Heart right ventricle (tissue), 16 donors: ENCODE data around the gene TSACC. TPM values are rescaled to one million over a fixed set of nuclear protein-coding genes. Genes with fewer than 3 reads are reported as not detected.
"Not testable (repeated sequence)": the region's sequence is repeated elsewhere in the genome, so short reads cannot be mapped to it uniquely, and the experiment has no call there.

Experiments
- ATAC-seq, 8 donors: fragments of 200-7000 bp; cut with Tn5 transposase; one replicate each; pipeline ENCODE4 v1.9.1; 2020; ENCODE audit warnings: mild to moderate bottlenecking in 8 of 8, moderate library complexity in 8 of 8, moderate number of reproducible peaks in 1 of 8
- DNase-seq, 2 donors: peaks; one replicate each; pipeline ENCODE4 v3.0.0-alpha.2; 2020
- H3K27ac ChIP-seq, 10 donors: fragments of 200-600 bp; sonication (generic) in 2 of 10; one replicate each; pipeline versions ENCODE4 v1.5.0 to v1.8.0; 2020 to 2022; ENCODE audit warnings: mild to moderate bottlenecking in 3 of 10
- H3K27me3 ChIP-seq, 7 donors: fragments of 200-600 bp; one replicate each; pipeline ENCODE4 v1.8.0; 2021 to 2022; ENCODE audit warnings: mild to moderate bottlenecking in 2 of 7
- H3K36me3 ChIP-seq, 9 donors: fragments of 200-600 bp; sonication (generic) in 1 of 9; one replicate each; pipeline versions ENCODE4 v1.5.0 to v1.8.0; 2020 to 2022; ENCODE audit warnings: mild to moderate bottlenecking in 2 of 9
- H3K4me1 ChIP-seq, 9 donors: fragments of 200-600 bp; sonication (generic) in 1 of 9; one replicate each; pipeline versions ENCODE4 v1.5.0 to v1.8.0; 2020 to 2022; ENCODE audit warnings: mild to moderate bottlenecking in 4 of 9
- H3K4me3 ChIP-seq, 10 donors: fragments of 200-600 bp; sonication (generic) in 2 of 10; one replicate each; pipeline versions ENCODE4 v1.5.0 to v1.8.0; 2020 to 2022; ENCODE audit warnings: mild to moderate bottlenecking in 7 of 10, moderate library complexity in 2 of 10
- H3K9me3 ChIP-seq, 11 donors: fragments of 200-600 bp in 10 of 11; sonication (generic) in 2 of 11; one replicate each; pipeline versions ENCODE4 v1.5.0 to v1.8.0; 2013 to 2022; ENCODE audit warnings: mild to moderate bottlenecking in 2 of 11, control low read depth in 1 of 11, moderate library complexity in 1 of 11
- WGBS, 2 donors: extraction: QIAGEN DNeasy Blood & Tissue Kit; methylation state at CpG; one replicate each; pipeline ENCODE4 v1.1.7; 2013; ENCODE audit warnings: inconsistent platforms in 1 of 2; 5-methylcytosine and 5-hydroxymethylcytosine counted together
- intact Hi-C, 10 donors: fragments of 100-400 bp; cut with DNase I; formaldehyde crosslinking; loops; one replicate each; pipeline versions ENCODE4 v1.11.1 to v1.14.2; 2022
- polyA plus RNA-seq, 2 donors: library from polyadenylated mRNA; stranded (reverse); fragments of 200-250 nt; gene quantifications; one replicate each; pipeline ENCODE4 v1.2.3, GENCODE V29; 2013
- total RNA-seq, 10 donors: library from RNA; stranded (reverse); fragmentation: NEBNext Ultra II Directional in 3 of 10; extraction: Animal tissue kit (Norgen Biotek cat#: 25700) in 3 of 10; gene quantifications; one replicate each; pipeline versions ENCODE4 v1.2.1 to v1.2.4, GENCODE V29; 2021 to 2023
- TF ChIP-seq, protein P1 (sequence below), 9 donors: fragments of 200-600 bp; sonication (generic) in 2 of 9; IDR thresholded peaks; one replicate each; pipeline versions ENCODE4 v1.5.0 to v1.8.0; 2021 to 2022; ENCODE audit warnings: antibody characterized with exemption in 9 of 9, mild to moderate bottlenecking in 5 of 9, moderate library complexity in 1 of 9
- donor health status: Arrhythmogenic right ventricular cardiomyopathy.
- donor health status: ischemic (EF 13 %, LVEDD 7.1; RV severe dilation, severe dysfunction).
- donor health status: healthy with polysubstance abuse.
- donor health status: DM: no; HTN: yes; CAD: no.
- donor health status: DM: no; HTN: no; CAD: no.
- donor health status: ischemic (EF 25% LVEDD 6.9; RV normal size, moderate dysfunction).
- donor health status: ischemic (EF 25% LVEDD 5.7; RV mildly dilated, moderate dysfunction).
- donor health status: healthy.
- donor health status: DM: yes; HTN: yes; CAD: no.
- donor health status: Ischemic cardiomyopathy.
- donor health status: ischemic (EF 35%, LVEDD 5.7; RV mildly dilated, moderate dysfunction).
- donor health status: nonischemic (EF 11% LVEDD 7.7; RV severe dilation, severe dysfunction).
- donor health status: DM: yes; HTN: yes; CAD: no.
- donor health status: PGD.
- donor health status: ischemic (EF 29% LVEDD 5.4; RV normal size, mild dysfunction).
- donor health status: nonischemic (EF 23%, LVEDD 6.1; RV moderate dilation, normal function).

The TSACC gene
- total and polyA plus RNA-seq, 12 donors: 0.64 to 0.79 (median 0.66) TPM; not detected in 9

DNA sequence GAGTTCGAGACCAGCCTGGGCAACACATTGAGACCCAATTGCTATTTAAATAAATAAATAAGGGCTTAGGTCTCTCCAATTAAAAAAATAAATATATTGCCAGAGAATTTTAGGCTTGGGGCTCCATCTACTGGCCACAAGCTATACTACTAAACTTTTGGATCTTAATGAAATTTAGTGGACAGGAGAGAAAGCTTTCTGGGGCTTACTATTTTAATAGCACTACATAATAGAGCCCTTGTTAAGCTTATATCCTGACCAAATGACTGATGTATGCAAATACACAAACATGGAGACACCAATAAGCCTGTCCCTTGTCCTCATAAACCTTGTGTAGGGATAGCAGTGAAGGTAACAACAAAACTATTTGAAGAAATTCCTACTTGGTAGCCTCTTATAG lies 18.7 kb upstream of the TSACC start:
- Histone ChIP-seq H3K4me3 (no peak overlapping the region), H3K9me3 (no peaks in the 10 kb centered on the region), H3K36me3 (peaks cover 3 to 100% (median 90%) of the 10 kb centered on the region in 9 donors), H3K4me1 (no peaks in the 10 kb centered on the region), H3K27ac (no peak overlapping the region), H3K27me3 (no peaks in the 10 kb centered on the region)
- intact Hi-C loops: loop anchor here in 2 of 10 donors (5.0 to 10.0 kb wide), 2 partner anchors 55 to 172 kb away; no protein-coding TSS in a partner anchor
- ATAC-seq (no peak), DNase-seq (no peak)
- WGBS, 2 donors: 89 to 90% methylated on average over 1 of the region's 1 CpG
- TF ChIP-seq, protein P1, sequence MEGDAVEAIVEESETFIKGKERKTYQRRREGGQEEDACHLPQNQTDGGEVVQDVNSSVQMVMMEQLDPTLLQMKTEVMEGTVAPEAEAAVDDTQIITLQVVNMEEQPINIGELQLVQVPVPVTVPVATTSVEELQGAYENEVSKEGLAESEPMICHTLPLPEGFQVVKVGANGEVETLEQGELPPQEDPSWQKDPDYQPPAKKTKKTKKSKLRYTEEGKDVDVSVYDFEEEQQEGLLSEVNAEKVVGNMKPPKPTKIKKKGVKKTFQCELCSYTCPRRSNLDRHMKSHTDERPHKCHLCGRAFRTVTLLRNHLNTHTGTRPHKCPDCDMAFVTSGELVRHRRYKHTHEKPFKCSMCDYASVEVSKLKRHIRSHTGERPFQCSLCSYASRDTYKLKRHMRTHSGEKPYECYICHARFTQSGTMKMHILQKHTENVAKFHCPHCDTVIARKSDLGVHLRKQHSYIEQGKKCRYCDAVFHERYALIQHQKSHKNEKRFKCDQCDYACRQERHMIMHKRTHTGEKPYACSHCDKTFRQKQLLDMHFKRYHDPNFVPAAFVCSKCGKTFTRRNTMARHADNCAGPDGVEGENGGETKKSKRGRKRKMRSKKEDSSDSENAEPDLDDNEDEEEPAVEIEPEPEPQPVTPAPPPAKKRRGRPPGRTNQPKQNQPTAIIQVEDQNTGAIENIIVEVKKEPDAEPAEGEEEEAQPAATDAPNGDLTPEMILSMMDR (IDR thresholded peaks at IDR 0.05): peak; percentile 17 to 66 (median 57)

DNA sequence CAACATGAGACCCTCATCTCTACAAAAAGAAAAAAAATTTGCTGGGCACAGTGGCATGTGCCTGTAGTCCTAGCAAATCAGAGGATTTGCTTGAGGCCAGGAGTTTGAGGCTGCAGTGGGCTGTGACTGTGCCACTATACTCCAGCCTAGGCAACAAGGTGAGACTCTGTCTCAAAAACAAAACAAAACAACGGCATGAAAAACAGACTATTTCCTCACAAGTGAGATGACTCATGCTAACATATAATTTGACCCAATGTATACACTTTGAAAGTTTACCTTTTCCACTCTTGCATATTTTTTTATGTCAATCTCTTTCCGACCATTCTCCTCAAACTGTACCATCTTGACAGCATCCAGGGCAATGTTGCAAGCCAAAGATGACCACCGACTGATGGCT lies 17.8 kb upstream of the TSACC start:
- Histone ChIP-seq H3K4me3 (no peak overlapping the region), H3K4me1 (no peaks in the 10 kb centered on the region), H3K9me3 (no peaks in the 10 kb centered on the region), H3K27me3 (no peaks in the 10 kb centered on the region), H3K27ac (no peak overlapping the region), H3K36me3 (peaks cover 3 to 100% (median 88%) of the 10 kb centered on the region in 9 donors)
- TF ChIP-seq, protein P1 (IDR thresholded peaks at IDR 0.05): no peak
- ATAC-seq: no peak
- no peak for DNase-seq
- intact Hi-C loops: no loop called here
- WGBS, 2 donors: 82 to 89% methylated on average over 3 of the region's 3 CpGs

DNA sequence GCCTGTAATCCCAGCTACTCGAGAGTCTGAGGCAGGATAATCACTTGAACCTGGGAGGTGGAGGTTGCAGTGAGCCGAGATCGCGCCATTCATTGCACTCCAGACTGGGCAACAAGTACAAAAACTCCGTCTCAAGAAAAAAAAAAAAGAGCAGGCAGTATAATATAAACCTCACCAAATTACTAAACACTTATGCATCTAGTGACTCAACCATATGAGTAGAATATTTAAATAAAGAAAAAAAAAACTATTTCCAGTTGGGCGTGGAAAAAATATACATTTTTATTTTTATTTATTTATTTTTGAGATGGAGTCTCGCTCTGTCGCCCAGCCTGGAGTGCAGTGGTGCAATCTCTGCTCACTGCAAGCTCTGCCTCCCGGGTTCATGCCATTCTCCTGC lies 15.1 kb upstream of the TSACC start:
- ATAC-seq, intact Hi-C loops, DNase-seq, H3K9me3 ChIP-seq, H3K4me3 ChIP-seq, H3K27me3 ChIP-seq, H3K4me1 ChIP-seq, H3K27ac ChIP-seq: not testable (repeated sequence)
- WGBS, 2 donors: 96 to 97% methylated on average over 9 of the region's 9 CpGs
- peaks cover 3 to 90% (median 64%) of the 10 kb centered on the region in 9 donors for H3K36me3 ChIP-seq

DNA sequence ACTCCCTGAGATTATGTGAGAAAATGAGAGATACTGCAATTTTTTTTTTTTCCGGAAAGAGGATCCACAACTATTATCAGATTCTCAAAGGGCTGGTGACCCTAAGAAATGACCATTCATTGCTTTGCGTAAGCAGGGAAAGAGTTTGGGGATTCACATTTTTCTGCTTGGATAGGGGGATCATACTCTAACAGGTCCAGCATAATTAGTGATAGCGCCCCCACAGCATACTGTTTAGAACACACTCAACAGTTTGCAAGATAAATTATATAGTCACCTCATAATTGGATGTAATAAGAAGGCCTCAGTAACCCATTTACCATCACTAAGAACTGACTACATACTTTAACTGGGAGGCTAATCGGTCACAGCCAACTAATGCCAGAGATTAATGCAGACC lies 2.1 kb upstream of the TSACC start:
- Histone ChIP-seq H3K36me3 (peaks cover 0 to 52% (median 37%) of the 10 kb centered on the region in 9 donors), H3K4me3 (peak overlapping the region in 5 of 10 donors; percentile 71 to 99 (median 90)), H3K9me3 (no peaks in the 10 kb centered on the region), H3K4me1 (peaks cover 8 to 25% (median 20%) of the 10 kb centered on the region in 9 donors), H3K27ac (no peak overlapping the region), H3K27me3 (no peaks in the 10 kb centered on the region)
- 81 to 85% methylated on average over 4 of the region's 4 CpGs for WGBS, 2 donors
- DNase-seq (no peak), ATAC-seq (no peak)
- TF ChIP-seq, protein P1 (IDR thresholded peaks at IDR 0.05): peak in 2 of 9 donors; percentile 5 to 6
- intact Hi-C loops: no loop called here
